GM19025 (cell line): ENCODE data around the gene APPBP2.
"Not testable (repeated sequence)": the region's sequence is repeated elsewhere in the genome, so short reads cannot be mapped to it uniquely, and the experiment has no call there.

Experiments
- ATAC-seq: cut with Tn5 transposase; IDR thresholded peaks from one replicate; pipeline ENCODE4 v1.9.1; 2021; ENCODE audit warnings: mild to moderate bottlenecking, low read depth, moderate library complexity; ENCODE audit not compliant: unreplicated experiment

APPBP2 gene, protein sequence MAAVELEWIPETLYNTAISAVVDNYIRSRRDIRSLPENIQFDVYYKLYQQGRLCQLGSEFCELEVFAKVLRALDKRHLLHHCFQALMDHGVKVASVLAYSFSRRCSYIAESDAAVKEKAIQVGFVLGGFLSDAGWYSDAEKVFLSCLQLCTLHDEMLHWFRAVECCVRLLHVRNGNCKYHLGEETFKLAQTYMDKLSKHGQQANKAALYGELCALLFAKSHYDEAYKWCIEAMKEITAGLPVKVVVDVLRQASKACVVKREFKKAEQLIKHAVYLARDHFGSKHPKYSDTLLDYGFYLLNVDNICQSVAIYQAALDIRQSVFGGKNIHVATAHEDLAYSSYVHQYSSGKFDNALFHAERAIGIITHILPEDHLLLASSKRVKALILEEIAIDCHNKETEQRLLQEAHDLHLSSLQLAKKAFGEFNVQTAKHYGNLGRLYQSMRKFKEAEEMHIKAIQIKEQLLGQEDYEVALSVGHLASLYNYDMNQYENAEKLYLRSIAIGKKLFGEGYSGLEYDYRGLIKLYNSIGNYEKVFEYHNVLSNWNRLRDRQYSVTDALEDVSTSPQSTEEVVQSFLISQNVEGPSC

DNA sequence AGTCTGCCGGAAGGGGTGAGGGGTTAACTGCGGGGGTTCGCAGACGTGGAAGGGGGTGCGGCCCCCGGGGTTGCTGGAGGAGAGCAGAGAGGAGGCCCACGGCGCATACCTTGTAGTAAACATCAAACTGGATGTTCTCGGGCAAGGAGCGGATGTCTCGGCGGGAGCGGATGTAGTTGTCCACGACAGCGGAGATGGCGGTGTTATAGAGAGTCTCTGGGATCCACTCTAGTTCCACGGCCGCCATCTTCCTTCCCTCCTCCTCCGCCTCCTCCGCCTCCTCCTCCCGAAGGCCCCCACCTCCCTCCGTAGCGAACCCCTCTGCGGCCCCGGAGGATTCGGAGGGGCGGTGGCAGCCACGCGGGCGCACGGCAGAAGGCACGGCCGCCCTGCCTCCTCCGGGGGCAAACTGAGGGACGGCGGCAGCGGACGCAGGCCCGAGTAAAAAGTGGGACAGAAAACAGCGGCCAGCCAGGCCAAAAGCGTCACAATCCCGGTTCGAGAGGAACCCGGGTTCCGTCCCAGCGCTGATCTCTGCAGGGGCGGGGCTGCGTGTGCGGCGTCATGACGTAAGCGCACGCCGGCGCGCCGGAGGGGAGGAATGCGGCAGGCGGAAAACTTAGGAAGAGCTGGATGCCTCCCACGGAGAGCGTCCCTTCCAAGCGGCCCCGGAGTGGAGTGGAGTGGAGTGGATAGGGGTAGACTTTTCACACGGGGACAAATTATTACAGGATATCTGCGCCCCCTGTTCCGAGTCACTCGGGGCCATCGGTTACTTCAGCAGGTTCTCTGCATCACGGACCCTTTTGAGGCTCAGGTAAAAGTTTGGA lies at the start of gene APPBP2:
Gene APPBP2, minus strand, starts transcription at position 558 of the 830 bp plus-strand sequence. Its CDS starts 311 bp downstream, at position 247.
- peak; percentile 90 for ATAC-seq

DNA sequence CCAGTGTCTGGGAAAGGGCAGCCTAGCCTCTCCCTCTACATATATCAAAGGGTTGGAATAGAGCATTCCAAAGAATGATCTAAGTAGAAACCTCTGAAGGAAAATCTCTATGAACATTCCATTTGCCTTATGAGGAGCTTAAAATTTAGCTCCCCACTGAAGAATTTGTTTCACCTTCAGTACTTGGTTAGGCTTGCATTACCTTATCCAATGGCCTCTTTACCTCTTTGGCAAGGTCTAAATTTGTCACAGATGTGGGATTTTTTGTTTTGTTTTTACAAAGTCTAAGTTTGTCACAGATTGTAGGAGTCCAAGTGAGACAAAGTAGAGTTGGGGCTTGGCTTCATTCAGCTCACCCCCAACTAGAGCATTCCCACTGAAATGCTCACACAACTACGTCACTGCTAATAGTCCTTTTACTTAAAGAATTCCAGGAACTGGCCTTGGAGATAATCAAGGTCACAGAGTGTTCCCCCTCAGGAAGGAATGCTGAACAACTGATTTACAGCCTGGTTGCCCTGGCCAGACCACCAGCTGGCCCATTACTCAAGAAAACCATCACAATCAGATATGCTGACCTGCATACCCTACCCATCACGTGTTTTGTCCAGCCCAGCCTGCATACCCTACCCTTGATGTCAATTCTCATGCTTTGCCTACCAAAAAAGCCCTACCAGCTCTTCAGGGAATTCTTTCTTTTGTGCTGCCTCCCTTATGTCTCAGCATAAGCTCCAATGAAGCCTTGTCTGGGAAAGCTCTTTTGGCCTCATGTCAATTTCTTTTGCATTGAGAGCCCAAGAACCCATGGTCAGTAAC lies 47.4 kb upstream of the APPBP2 start:
- ATAC-seq: no peak

DNA sequence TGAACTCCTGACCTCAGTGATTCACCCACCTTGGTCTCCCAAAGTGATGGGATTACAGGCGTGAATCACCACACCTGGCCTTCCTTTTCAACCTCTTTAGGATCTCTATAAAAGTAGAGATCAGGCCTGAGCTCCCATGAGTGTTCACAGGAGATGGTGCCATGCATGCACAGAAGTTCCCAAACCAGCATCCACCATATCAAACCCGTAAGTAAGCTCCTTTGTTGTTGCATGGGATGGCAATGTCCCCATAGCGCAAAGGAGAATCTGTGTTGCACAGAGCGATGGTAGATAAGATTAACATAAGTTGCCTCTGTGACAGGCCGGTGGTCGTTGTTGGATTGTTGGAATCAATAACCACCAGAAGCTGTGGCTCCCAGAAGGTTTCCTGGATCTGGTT lies 39.2 kb upstream of the APPBP2 start:
- no peak for ATAC-seq

DNA sequence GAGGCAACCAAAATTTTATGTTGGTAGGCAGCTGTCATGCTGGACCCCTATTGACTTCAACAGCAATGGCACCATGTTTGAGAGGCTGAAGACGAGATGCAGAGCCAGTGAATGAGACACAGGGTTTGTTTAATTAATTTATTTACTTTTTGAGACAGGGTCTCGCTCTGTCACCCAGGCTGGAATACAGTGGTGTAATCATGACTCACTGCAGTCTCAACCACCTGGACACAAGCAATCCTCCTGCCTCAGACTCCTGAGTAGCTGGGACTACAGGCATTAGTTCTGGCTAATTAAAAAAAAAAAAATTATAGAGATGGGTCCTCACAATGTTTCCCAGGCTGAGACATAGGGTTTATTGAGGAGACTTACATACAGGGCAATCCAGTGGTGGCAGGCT lies 37.7 kb upstream of the APPBP2 start:
- ATAC-seq: no peak

DNA sequence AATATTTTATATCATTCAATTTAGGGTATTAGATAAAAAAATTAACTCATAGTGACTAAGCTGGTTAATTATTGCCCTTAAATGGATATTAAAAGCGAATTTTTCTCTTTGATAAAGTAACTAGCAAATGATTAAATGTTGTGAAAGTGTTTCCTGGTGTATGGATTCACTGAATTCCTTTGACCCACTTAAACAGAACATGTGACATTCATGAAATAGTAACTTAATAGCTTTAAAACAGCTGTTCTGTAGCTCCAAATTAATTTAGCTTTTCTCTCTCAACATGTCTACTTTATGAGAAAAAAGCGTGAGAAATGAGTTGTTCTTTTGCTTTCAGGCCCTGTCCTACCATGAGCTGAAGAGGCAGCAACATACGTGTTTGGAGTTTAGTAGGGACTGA lies 36.4 kb upstream of the APPBP2 start:
- ATAC-seq: no peak

DNA sequence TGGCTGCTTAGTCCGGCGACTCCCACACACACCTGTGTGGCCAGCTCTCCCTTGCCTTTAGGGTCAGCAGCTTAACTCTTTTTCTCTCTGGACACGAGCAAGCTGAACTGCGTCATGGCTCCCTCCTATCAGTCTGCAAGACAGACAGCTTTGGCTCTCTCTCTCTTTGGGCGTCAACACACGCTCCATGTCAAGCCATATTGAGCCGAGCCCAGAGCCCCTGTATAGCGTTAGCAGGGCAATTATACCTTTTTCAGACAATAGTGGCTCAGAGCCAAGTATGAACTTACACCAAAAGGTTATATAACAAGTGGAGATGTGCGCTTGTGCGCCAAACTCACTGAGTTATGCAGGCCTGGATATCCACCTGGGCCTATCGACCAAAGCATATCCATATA lies 34.8 kb upstream of the APPBP2 start:
- ATAC-seq: no peak

DNA sequence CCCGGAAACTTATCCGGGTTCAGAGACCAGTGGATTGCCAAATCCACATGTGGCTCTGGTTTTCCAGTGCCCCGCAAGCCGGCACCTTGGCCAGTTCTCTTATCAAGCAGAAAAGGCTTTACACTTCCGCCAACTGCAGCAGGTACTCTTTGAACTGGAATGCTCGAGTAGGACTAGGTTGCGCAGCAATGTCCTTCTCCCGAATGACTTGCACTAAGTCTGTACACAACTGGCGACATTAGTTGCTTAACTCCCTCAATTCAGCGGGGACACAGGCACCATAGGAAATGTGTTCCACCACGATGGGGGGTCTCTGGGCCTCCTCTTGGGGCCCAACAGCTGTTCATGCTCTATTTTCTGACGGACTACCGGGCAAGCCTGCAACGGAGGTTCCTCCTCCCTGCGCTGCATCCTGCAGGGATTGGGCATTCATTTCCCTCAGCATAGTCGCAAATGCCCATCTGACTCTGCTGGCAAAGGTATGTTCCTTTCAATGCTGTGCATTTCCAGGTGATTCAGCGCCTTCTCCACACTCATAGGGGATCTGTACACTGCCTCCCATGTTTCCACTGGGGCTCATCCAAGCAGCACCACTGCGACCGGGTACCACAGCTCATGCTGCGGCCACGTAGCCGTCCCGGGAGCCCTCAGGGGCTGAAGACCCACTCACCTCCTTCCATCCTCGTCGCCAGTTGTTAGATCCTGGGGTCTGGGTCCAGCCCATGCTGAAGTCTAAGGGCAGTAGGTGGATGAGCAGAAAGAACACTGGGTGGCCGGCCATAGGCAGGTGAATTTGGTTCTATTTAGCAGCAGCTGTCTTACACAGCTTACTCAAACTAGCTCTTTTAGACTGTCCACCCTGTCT lies 34.2 kb upstream of the APPBP2 start:
- ATAC-seq: no peak

DNA sequence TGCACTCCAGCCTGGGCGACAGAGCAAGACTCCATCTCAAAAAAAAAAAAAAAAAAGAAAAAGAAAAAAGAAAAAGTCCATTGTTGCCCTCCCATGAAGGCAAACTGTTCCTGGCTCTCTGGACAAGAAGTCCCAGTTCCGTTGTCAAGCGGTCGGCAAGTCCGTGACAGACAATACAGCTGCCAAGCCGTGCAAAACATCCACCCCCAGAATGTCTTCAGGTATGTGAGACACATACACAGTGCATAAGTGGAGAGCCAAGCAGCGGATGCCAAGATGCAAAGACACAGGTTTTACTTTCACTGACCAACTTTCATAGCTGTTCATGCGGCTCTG lies 33.6 kb upstream of the APPBP2 start:
- no peak for ATAC-seq

DNA sequence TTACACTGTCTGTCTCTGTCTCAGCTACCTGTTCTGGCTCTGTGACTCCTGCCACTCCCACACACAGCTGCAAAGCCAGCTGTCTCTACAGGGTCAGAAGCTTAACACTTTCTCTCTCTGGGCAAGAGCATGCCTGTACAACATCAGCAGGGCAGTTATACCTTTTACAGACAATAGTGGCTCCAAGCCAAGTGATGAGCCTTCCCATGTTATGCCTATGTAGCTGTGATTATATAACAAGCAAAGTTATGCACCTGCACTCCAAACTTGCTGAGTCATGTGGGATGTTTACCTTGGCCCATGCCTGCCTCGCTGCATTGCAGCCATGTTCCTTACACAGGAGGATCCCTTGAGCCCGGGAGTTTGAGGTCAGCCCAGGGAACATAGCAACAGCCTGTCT lies 31.8 kb upstream of the APPBP2 start:
- ATAC-seq: no peak

DNA sequence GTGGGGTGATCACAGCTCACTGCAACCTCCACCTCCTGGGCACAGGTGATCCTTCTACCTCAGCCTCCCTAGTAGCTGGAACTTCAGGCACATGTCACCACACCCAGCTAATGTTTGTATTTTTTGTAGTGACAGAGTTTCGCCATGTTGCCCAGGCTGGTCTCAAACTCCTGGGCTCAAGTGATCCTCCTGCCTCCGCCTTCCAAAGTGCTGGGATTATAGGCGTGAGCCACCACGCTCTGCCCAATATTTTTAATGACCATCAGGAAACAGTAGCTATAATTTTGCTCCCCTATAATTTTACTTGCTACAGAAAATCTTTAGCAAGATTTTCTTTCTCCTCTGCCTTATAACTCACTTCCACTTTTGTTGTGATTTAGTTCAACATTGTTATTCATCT lies 29.7 kb upstream of the APPBP2 start:
- no peak for ATAC-seq

DNA sequence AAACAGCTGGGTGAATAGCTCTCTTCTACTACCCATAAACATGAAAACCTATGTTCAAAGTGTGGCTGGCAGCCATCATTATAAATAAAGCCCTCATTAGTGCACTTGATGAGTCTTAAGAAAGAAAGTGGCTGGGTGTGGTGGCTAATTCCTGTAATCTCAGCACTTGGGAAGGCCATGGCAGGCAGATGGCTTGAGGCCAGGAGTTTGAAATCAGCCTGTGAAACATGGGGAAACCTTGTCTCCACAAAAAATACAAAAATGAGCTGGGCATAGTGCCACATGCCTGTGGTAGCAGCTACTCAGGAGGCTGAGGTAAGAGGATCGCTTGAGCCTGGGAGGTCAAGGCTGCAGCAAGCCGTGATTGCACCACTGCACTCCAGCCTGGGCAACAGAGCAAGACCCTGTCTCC lies 28.3 kb upstream of the APPBP2 start:
- ATAC-seq: no peak

DNA sequence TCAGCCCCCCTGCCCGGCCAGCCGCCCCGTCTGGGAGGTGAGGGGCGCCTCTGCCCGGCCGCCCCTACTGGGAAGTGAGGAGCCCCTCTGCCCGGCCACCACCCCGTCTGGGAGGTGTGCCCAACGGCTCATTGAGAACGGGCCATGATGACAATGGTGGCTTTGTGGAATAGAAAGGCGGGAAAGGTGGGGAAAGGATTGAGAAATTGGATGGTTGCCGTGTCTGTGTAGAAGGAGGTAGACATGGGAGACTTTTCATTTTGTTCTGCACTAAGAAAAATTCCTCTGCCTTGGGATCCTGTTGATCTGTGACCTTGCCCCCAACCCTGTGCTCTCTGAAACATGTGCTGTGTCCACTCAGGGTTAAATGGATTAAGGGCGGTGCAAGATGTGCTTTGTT lies 26.2 kb upstream of the APPBP2 start:
- not testable (repeated sequence) for ATAC-seq

DNA sequence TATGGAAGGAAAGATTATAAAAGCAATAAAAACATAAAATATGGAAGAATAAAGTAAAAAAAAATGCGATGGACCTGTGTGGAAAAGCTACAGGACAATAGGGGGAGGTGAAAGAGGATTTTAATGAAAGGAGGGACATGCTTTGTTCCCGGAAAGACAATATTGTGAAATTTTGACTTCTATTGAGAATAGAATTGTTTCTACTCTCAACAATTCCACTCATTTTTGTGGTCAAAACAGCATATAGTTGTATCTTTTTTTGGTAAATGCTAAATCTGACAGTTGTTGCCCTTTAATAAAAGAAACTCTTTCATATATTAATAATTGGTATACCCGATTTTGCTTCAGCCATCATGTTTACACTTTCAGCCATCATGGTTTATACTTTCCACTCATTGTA lies 22.9 kb upstream of the APPBP2 start:
- no peak for ATAC-seq

DNA sequence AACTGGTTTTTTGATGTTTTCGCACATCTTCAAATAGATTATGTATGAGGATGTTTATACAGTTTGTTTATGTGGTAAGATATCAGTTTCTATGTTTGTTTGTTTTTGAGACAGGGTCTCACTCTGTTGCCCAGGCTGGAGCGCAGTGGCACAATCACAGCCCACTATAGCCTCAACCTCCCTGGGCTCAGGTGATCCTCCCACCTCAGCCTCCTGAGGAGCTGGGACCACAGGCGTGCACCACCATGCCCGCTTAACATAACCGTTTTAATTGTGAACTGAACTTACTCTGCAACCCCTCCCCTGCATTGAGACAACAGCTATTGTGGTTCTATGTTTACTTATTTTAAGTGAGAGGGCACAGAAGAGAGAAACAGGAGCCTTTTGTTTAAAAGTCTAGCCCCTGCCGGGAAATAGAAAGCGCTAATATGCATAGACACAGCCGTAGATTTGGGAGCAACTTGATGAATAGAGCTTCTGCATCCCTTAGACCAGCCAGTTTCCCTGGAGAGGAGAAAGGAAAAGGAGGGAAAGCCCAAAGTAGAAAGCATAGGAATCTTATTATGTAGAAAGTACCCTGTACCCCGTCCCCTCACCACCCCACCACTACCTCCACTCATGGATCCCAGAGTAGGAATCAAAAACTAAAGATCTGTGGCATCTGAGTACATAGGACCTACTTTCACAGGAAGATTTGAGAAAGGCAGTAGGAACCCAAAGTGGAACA lies 19.6 kb upstream of the APPBP2 start:
- no peak for ATAC-seq

DNA sequence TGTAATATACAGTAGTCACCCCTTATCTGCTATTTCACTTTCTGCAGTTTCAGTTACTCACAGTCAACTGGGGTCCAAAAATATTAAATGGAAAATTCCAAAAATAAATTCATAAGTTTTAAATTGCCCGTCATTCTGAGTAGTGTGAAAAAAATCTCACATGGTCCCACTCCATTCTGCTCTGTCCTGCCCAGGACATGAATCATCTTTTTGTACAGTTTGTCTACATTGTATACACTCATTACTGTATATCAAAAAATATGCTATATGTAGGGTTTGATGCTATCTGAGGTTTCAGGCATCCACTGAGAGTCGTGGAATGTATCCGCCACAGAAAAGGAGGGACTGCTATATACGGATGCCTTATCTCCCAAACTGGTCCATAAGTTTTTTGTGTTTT lies 16.0 kb upstream of the APPBP2 start:
- no peak for ATAC-seq

DNA sequence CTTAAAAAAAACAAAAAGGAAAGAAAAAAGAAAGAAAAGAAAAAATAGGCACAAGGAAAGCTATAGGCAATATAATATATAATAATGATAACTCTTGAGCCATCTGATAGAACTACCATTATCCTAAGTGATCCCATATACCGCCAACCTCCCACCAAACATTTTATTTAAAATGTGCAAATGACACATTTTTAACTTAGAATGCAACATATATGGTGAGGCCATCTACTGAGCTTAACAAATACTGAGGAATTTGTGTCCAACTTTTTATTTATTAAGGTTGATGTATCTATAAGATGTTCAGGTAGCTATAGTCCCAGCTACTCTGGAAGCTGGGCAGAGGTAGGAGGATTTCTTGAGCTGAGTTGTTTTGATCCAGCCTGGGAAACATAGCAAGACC lies 14.4 kb upstream of the APPBP2 start:
- no peak for ATAC-seq

DNA sequence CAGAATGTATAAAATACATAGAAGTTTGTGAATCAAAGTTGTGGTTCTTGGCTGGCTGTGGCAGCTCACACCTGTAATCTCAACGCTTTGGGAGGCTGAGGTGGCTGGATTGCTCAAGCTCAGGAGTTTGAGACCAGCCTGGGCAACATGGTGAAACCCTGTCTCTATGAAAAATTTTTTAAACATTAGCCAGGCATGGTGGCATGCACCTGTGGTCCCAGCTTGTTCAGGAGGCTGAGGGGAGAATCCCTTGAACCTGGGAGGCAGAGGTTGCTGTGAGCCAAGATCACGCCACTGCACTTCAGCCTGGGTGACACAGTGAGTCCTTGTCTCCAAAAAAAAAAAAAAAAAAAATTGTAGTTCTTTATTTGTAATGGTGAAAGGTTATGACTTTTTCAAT lies 13.8 kb upstream of the APPBP2 start:
- ATAC-seq: no peak

DNA sequence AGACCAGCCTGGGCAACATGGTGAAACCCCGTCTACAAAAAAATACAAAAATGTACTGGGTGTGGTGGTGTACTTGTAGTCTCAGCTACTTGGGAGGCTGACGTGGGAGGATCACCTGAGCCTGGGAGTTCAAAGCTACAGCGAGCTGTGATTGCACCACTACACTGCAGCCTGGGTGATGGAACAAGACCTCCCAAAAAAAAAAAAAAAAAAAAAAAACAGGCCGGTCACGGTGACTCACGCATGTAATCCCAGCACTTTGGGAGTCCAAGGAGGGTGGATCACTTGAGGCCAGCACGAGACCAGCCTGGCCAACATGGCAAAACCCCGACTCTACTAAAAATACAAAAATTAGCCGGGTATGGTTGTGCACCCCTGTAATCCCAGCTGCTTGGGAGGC lies 12.7 kb upstream of the APPBP2 start:
- no peak for ATAC-seq
